ENCODE measurements around the gene OR7C1.
"Not testable (repeated sequence)": the region's sequence is repeated elsewhere in the genome, so short reads cannot be mapped to it uniquely, and the experiment has no call there.

Gene OR7C1

GRCh38 chr19:14765403-14765802, 69.6 kb downstream of the OR7C1 start:
- DNase-seq (ENCODE audit: low spot score) = not testable (repeated sequence)

DNA sequence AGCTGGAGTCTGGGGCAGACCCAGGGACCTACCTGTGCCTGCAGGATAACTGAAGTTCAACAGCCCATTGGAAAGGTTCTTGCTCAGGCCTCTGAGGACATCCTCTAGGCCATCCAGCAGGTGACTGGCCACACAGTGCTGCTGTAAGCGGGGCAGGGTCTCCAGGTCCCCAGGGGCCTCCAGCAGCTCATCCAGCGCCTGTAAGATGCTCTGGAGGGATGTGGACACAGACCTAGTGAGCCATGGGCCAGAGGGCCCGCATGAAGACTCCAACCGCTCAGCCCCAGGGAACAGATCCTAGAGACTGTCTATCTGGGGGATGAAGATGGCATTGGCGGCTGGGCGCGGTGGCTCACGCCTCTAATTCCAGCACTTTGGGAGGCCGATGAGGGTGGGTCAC, 70.6 kb downstream of the OR7C1 start:
- DNase-seq (ENCODE audit: low spot score) = no peak

DNA sequence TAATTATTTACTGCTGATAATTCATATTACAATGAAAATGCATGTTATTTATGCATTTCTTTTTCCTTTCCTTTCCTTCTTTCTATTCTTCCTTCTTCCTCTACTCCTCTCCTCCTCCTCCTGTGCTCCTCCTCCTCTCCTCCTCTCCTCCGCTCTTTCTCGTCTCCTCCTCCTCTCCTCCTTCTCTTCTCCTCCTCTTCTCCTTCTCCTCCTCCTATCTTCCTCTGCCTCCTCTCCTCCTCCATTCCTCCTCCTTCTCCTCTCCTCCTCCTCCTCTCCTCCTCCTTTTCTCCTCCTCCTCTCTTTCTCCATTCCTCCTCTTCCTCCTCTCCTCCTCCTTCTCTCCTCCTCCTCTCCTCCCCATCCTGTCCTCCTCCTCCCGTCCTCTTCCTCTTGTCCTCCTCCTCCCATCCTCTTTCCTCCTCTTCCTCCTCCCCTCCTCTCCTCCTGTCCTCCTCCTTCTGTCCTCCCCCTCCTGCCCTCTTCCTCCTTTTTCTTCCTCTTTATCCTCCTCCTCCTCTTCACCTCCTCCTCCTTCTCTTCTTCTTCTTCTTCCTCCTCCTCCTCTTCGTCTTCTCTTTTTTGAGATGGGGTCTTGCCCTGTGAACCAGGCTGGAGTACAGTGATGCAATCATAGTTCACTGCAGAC, 71.4 kb downstream of the OR7C1 start:
- DNase-seq (ENCODE audit: low spot score) = no peak

- no peak for DNase-seq (ENCODE audit: low spot score)
Measured at GRCh38 chr19:14762111-14762510, 72.9 kb downstream of the OR7C1 start.

DNA sequence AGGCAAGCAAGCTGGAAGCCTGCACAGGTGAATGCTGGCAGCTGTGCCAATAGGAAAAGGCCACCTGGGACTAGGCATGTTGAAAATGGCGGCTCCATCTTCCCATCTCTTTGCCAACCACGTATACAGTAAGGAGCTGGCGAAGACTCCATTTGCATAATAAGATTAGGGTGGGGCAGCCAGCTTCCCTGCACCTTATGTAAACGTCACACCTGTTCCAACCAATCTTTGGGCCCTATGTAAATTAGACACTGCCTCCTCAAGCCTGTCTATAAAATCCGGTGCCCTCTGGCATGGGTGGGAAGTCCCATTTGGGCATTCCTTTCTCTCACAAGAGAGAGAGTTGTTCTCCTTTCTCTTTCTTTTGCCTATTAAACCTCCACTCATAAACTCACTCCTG, 73.4 kb downstream of the OR7C1 start:
- no peak for DNase-seq (ENCODE audit: low spot score)

GRCh38 chr19:14758816-14759215, 76.2 kb downstream of the OR7C1 start:
- DNase-seq (ENCODE audit: low spot score) = no peak

DNA sequence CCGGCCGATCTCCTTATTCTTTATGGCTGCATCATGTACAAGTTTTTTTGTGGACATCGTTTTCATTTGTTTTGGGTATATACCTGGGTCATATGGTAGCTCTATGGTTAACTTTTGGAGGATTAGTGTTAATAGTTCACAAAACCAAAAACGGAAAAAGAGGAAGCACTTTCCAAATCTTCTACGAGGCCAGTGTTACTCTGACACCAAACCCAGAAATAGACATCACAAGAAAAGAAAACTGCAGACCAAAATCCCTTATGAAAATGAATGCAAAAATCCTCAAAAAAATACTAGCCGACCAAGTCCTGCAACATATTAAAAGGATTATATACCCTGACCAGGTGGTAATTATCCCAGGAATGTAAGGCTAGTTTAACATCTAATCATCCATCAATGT, 86.4 kb downstream of the OR7C1 start:
- no peak for DNase-seq (ENCODE audit: low spot score)
